Common myeloid progenitor, CD34-positive (primary cell): ENCODE data around the gene MDM2.

Experiments used
- CTCF ChIA-PET: fragments of 350-600 bp; sonication (Branson Sonifier 250); formaldehyde crosslinking; loops from one replicate; lab custom pipeline; 2021; ENCODE audit warnings: antibody characterized with exemption; lab: Charles Lee
- POLR2A ChIA-PET: fragments of 350-600 bp; sonication (Branson Sonifier 250); formaldehyde crosslinking; loops from one replicate; lab custom pipeline; 2021; ENCODE audit warnings: antibody characterized with exemption; lab: Charles Lee
- DNase-seq, 3 donors: peaks; one replicate each; pipeline versions ENCODE4 v3.0.0 to v3.0.0-alpha.2; 2013
- H3K27ac ChIP-seq, 2 experiments: 1 replicate in 1 of 2; 2 replicates in 1 of 2; pipeline ENCODE4 v1.7.0; 2013; ENCODE audit warnings: inconsistent platforms in 2 of 2, low read length in 2 of 2, mild to moderate bottlenecking in 2 of 2, low read depth in 1 of 2, moderate library complexity in 1 of 2; ENCODE audit not compliant: severe bottlenecking in 2 of 2, insufficient read depth in 1 of 2, poor library complexity in 1 of 2
- H3K27me3 ChIP-seq, 5 experiments: replicated peaks in 2 of 5; 1 replicate in 3 of 5; 2 replicates in 2 of 5; pipeline versions ENCODE4 v1.6.1 to v1.7.0; 2013; ENCODE audit warnings: low read length in 4 of 5, mild to moderate bottlenecking in 2 of 5, moderate library complexity in 2 of 5, inconsistent platforms in 1 of 5; ENCODE audit not compliant: insufficient read depth in 5 of 5, control insufficient read depth in 4 of 5
- H3K36me3 ChIP-seq, 4 experiments: 1 replicate in 2 of 4; 2 replicates in 2 of 4; pipeline versions ENCODE4 v1.6.1 to v1.7.0; 2013; ENCODE audit warnings: low read length in 3 of 4, control low read depth in 1 of 4, mild to moderate bottlenecking in 1 of 4; ENCODE audit not compliant: control insufficient read depth in 4 of 4, insufficient read depth in 4 of 4
- H3K4me1 ChIP-seq, 4 experiments: 1 replicate in 3 of 4; 2 replicates in 1 of 4; pipeline versions ENCODE4 v1.6.1 to v1.7.1; 2013; ENCODE audit warnings: low read length in 3 of 4, mild to moderate bottlenecking in 3 of 4, control low read depth in 1 of 4, inconsistent platforms in 1 of 4, moderate library complexity in 1 of 4; ENCODE audit not compliant: control insufficient read depth in 4 of 4, insufficient read depth in 4 of 4; ENCODE audit errors: control extremely low read depth in 1 of 4
- H3K4me3 ChIP-seq, 7 experiments: 1 replicate in 4 of 7; 2 replicates in 3 of 7; pipeline versions ENCODE4 v1.5.1 to v1.7.0; 2013; ENCODE audit warnings: mild to moderate bottlenecking in 7 of 7, low read length in 6 of 7, moderate library complexity in 6 of 7, inconsistent platforms in 2 of 7, low read depth in 2 of 7, control low read depth in 1 of 7; ENCODE audit not compliant: insufficient read depth in 4 of 7, control insufficient read depth in 1 of 7; ENCODE audit errors: extremely low read depth in 1 of 7
- H3K9me3 ChIP-seq, 5 experiments: 1 replicate in 4 of 5; 2 replicates in 1 of 5; pipeline versions ENCODE4 v1.6.1 to v1.7.1; 2013; ENCODE audit warnings: low read length in 4 of 5, mild to moderate bottlenecking in 2 of 5, inconsistent platforms in 1 of 5, low read depth in 1 of 5, moderate library complexity in 1 of 5; ENCODE audit not compliant: control insufficient read depth in 4 of 5, insufficient read depth in 2 of 5; ENCODE audit errors: control extremely low read depth in 1 of 5
- WGBS: methylation state at CpG from one replicate; pipeline ENCODE4 v1.1.5; 2013; ENCODE audit not compliant: insufficient coverage; 5-methylcytosine and 5-hydroxymethylcytosine counted together

Gene MDM2

GRCh38 chr12:68887641-68888040 is 79.7 kb downstream of the MDM2 start:
- no peak for DNase-seq
- H3K27ac ChIP-seq: no peak overlapping the region
- H3K27me3 ChIP-seq: no peaks in the 10 kb centered on the region
- 80% methylated on average over 1 of the region's 1 CpG for WGBS
- H3K9me3 ChIP-seq: no peaks in the 10 kb centered on the region
- POLR2A ChIA-PET: no interaction called here
- H3K4me3 ChIP-seq: no peak overlapping the region
- CTCF ChIA-PET: interaction anchor here (0.7 kb wide), 2 partner anchors 215 to 246 kb away, joined by 3 to 4 read pairs; no protein-coding TSS in a partner anchor
- H3K4me1 ChIP-seq: peaks cover 0 to 5% (median 0%) of the 10 kb centered on the region in 4 experiments
- no peaks in the 10 kb centered on the region for H3K36me3 ChIP-seq

- H3K27me3 ChIP-seq: no peaks in the 10 kb centered on the region
- no peak overlapping the region for H3K4me3 ChIP-seq
- ChIA-PET CTCF (interaction anchor here (0.7 kb wide), 1 partner anchor 214 kb away, joined by 4 read pairs; no protein-coding TSS in a partner anchor), POLR2A (no interaction called here)
- H3K9me3 ChIP-seq: no peaks in the 10 kb centered on the region
- H3K27ac ChIP-seq: no peak overlapping the region
- peaks cover 0 to 5% (median 0%) of the 10 kb centered on the region in 4 experiments for H3K4me1 ChIP-seq
- no peaks in the 10 kb centered on the region for H3K36me3 ChIP-seq
- no peak for DNase-seq
Observed at GRCh38 chr12:68888243-68888642, 80.3 kb downstream of the MDM2 start.

- ChIA-PET CTCF (no interaction called here), POLR2A (no interaction called here)
Observed at GRCh38 chr12:68890701-68891113, 82.7 kb downstream of the MDM2 start.

GRCh38 chr12:68891141-68891540 is 83.2 kb downstream of the MDM2 start:
- no peaks in the 10 kb centered on the region for H3K36me3 ChIP-seq
- ChIA-PET CTCF (no interaction called here), POLR2A (no interaction called here)
- no peak for DNase-seq
- H3K4me3 ChIP-seq: no peak overlapping the region
- peaks cover 0 to 6% (median 0%) of the 10 kb centered on the region in 4 experiments for H3K4me1 ChIP-seq
- H3K27ac ChIP-seq: no peak overlapping the region
- no peaks in the 10 kb centered on the region for H3K27me3 ChIP-seq
- H3K9me3 ChIP-seq: peaks cover 0 to 2% (median 0%) of the 10 kb centered on the region in 5 experiments
- 100% methylated on average over 3 of the region's 6 CpGs for WGBS

More at GRCh38 chr12:68890701-68891113, 82.7 kb downstream of the MDM2 start:
- H3K4me1 ChIP-seq: peaks cover 0 to 5% (median 0%) of the 10 kb centered on the region in 4 experiments
- no peaks in the 10 kb centered on the region for H3K27me3 ChIP-seq
- H3K4me3 ChIP-seq: no peak overlapping the region
- no peak for DNase-seq
- 96% methylated on average over 4 of the region's 4 CpGs for WGBS
- no peaks in the 10 kb centered on the region for H3K36me3 ChIP-seq
- peaks cover 0 to 2% (median 0%) of the 10 kb centered on the region in 5 experiments for H3K9me3 ChIP-seq
- H3K27ac ChIP-seq: no peak overlapping the region

- WGBS: 82% methylated on average over 2 of the region's 2 CpGs
- no peaks in the 10 kb centered on the region for H3K36me3 ChIP-seq
- ChIA-PET CTCF (no interaction called here), POLR2A (no interaction called here)
- peaks cover 0 to 14% (median 3%) of the 10 kb centered on the region in 4 experiments for H3K4me1 ChIP-seq
- no peak overlapping the region for H3K27ac ChIP-seq
- no peak overlapping the region for H3K4me3 ChIP-seq
- no peaks in the 10 kb centered on the region for H3K27me3 ChIP-seq
- peaks cover 0 to 2% (median 0%) of the 10 kb centered on the region in 5 experiments for H3K9me3 ChIP-seq
- DNase-seq: no peak
Observed at GRCh38 chr12:68893201-68893600, 85.2 kb downstream of the MDM2 start.

- H3K4me3 ChIP-seq: no peak overlapping the region
- no peaks in the 10 kb centered on the region for H3K36me3 ChIP-seq
- no peaks in the 10 kb centered on the region for H3K27me3 ChIP-seq
- no peak for DNase-seq
- H3K4me1 ChIP-seq: peaks cover 0 to 14% (median 3%) of the 10 kb centered on the region in 4 experiments
- no peak overlapping the region for H3K27ac ChIP-seq
- POLR2A ChIA-PET: no interaction called here
- CTCF ChIA-PET: no interaction called here
- whole genome bisulfite sequencing: 100% methylated on average over 3 of the region's 3 CpGs
- H3K9me3 ChIP-seq: peaks cover 0 to 2% (median 0%) of the 10 kb centered on the region in 5 experiments
Observed at GRCh38 chr12:68893741-68894140, 85.8 kb downstream of the MDM2 start.

- 100% methylated on average over 4 of the region's 7 CpGs for WGBS
- Histone ChIP-seq H3K36me3 (no peaks in the 10 kb centered on the region), H3K27me3 (no peaks in the 10 kb centered on the region), H3K9me3 (peaks cover 0 to 2% (median 0%) of the 10 kb centered on the region in 5 experiments), H3K4me1 (peaks cover 0 to 14% (median 3%) of the 10 kb centered on the region in 4 experiments), H3K27ac (no peak overlapping the region), H3K4me3 (no peak overlapping the region)
- ChIA-PET POLR2A (no interaction called here), CTCF (interaction anchor here (1.6 kb wide), 1 partner anchor 17 kb away, joined by 3 read pairs; no protein-coding TSS in a partner anchor)
- no peak for DNase-seq
Observed at GRCh38 chr12:68894276-68894855, 86.4 kb downstream of the MDM2 start.
